ENCODE data around the gene ANO1.

DNA sequence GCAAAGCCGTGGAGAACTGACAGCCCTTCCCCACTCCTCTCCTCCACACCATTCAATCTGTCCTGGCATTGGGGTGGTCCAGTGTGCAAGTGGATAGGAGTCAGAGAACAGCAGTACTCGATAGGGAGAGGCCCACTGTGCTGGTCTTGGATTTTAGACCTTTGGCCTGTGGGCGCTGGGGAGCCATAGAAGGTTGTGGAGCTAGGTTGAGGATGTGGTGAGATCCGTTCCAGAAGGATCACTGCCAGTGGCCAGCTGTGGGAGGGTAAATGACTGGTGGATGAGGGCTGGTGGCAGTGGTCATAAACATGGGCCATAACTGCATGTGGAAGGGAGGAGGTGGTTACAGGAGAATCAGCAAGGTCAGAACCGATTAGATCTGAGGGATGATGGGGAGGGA lies 28.6 kb downstream of the ANO1 start:
- TF ChIP-seq CTCF (IDR thresholded peaks at IDR 0.05), result no peak
- no peak for TF ChIP-seq ZFX (IDR thresholded peaks at IDR 0.05; ENCODE audit: borderline replicate concordance)
